ENCODE measurements around the gene MAMDC2.

The MAMDC2 gene

DNA sequence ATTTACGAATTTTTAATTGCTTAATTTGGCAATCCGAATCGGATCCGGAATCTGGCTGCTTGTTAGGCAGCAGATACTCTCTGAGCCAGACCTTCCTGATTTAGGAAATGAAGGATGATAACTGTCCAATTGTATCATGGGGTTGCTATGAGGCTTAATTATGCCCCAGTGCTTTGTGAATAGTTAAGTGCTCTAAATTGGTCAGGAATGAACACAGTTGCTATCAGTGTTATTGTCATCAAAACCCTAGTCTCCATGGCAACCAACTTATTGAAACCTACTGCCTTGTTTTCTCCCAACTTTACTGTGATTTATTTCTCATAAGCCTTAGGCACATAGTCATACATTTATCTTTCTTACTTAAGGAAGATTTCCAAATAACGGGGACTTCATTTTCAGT lies 47.9 kb downstream of the MAMDC2 start:
- TF ChIP-seq, protein P1, sequence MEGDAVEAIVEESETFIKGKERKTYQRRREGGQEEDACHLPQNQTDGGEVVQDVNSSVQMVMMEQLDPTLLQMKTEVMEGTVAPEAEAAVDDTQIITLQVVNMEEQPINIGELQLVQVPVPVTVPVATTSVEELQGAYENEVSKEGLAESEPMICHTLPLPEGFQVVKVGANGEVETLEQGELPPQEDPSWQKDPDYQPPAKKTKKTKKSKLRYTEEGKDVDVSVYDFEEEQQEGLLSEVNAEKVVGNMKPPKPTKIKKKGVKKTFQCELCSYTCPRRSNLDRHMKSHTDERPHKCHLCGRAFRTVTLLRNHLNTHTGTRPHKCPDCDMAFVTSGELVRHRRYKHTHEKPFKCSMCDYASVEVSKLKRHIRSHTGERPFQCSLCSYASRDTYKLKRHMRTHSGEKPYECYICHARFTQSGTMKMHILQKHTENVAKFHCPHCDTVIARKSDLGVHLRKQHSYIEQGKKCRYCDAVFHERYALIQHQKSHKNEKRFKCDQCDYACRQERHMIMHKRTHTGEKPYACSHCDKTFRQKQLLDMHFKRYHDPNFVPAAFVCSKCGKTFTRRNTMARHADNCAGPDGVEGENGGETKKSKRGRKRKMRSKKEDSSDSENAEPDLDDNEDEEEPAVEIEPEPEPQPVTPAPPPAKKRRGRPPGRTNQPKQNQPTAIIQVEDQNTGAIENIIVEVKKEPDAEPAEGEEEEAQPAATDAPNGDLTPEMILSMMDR (IDR thresholded peaks at IDR 0.05; ENCODE audit: low read depth, low read length) = no peak

GRCh38 chr9:70092190-70092589 lies 48.5 kb downstream of the MAMDC2 start:
- TF ChIP-seq, protein P1 (IDR thresholded peaks at IDR 0.05; ENCODE audit: low read depth, low read length) = no peak
- no peak overlapping the region for H3K4me3 ChIP-seq (ENCODE audit: low read depth, low read length)

More for the DNA sequence above, 47.9 kb downstream of the MAMDC2 start:
- no peak overlapping the region for H3K4me3 ChIP-seq (ENCODE audit: low read depth, low read length)

- TF ChIP-seq, protein P1 (IDR thresholded peaks at IDR 0.05; ENCODE audit: low read depth, low read length) = no peak
- H3K4me3 ChIP-seq (ENCODE audit: low read depth, low read length) = no peak overlapping the region
Observed at GRCh38 chr9:70093095-70093494, 49.4 kb downstream of the MAMDC2 start.

- no peak overlapping the region for H3K4me3 ChIP-seq (ENCODE audit: low read depth, low read length)
- TF ChIP-seq, protein P1 (IDR thresholded peaks at IDR 0.05; ENCODE audit: low read depth, low read length) = no peak
Observed at GRCh38 chr9:70093944-70094343, 50.3 kb downstream of the MAMDC2 start.

DNA sequence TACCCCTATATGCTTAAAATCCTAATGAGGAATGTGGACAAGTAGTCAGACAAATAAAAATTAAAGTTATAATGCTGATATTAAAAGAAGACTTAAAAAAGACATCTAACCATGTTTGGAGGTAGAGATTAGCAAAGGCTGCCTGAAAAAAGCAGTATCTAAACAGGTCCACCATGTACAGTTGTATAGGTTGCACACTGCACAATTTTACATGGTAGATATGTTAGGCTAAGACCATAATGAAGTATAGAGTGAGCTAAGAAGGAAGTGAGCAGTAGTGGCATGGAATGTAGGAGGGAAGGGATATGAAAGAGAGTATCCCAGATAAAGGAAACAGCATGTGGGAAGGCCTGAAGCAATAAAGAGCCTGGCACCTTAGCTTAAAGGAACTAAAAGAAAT lies 51.1 kb downstream of the MAMDC2 start:
- TF ChIP-seq, protein P1 (IDR thresholded peaks at IDR 0.05; ENCODE audit: low read depth, low read length) = no peak
- H3K4me3 ChIP-seq (ENCODE audit: low read depth, low read length) = no peak overlapping the region

DNA sequence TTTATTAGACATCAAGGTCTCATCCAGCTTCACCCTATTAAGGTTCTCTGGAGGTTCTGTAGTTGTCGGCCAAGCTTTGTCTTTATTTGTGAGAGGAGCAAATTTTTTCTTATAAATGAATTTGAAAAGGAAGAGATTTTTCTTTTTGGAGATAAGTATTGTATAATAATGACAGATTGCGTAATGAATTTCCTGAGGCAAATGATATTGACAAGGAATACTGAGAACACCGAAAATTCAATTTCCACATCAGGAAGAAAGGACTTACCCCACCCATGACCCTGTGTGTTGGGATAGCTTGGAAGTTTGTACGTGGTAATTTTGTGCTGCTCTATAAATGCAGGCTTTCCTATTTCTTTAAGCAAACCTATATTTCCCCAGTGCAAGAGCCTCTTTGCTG lies 53.5 kb downstream of the MAMDC2 start:
- TF ChIP-seq, protein P1 (IDR thresholded peaks at IDR 0.05; ENCODE audit: low read depth, low read length) = no peak
- no peak overlapping the region for H3K4me3 ChIP-seq (ENCODE audit: low read depth, low read length)

DNA sequence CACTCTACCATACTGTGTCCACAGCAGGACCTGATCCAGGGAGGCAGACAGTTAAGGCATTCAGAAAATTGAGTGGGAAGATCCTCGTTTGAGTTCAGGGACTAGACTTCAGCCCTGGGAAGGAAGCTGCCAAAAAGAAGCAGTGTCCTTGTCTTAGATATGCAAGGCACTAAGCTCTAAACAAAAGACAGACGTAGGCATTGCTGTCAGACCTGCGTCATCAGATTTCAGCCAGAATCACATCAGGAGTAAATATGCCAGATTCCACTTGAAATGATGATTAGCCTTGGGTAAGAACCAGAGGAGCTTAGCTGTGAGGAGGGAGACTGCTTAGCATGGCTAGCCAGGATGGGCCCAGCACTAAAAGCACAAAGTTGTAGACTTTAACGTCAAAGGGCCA lies 56.7 kb downstream of the MAMDC2 start:
- H3K4me3 ChIP-seq (ENCODE audit: low read depth, low read length) = no peak overlapping the region
- TF ChIP-seq, protein P1 (IDR thresholded peaks at IDR 0.05; ENCODE audit: low read depth, low read length) = no peak
